GM15510 (cell line): Measurements from ENCODE around the gene PHACTR4.

Experiments
- POLR2A ChIP-seq: IDR thresholded peaks from 3 replicates; pipeline ENCODE4 v1.6.1; 2011; ENCODE audit warnings: borderline replicate concordance; ENCODE audit not compliant: insufficient read length; ENCODE audit errors: extremely low read depth

The PHACTR4 gene

GRCh38 chr1:28521502-28522164 is 152.1 kb downstream of the PHACTR4 start:
- no peak for TF ChIP-seq POLR2A

GRCh38 chr1:28526886-28527285 is 157.3 kb downstream of the PHACTR4 start:
- no peak for TF ChIP-seq POLR2A

- no peak for TF ChIP-seq POLR2A
These were observed 160.9 kb downstream of the PHACTR4 start for GRCh38 chr1:28530456-28530855.

GRCh38 chr1:28534671-28535070 is 165.1 kb downstream of the PHACTR4 start:
- TF ChIP-seq POLR2A: no peak

DNA sequence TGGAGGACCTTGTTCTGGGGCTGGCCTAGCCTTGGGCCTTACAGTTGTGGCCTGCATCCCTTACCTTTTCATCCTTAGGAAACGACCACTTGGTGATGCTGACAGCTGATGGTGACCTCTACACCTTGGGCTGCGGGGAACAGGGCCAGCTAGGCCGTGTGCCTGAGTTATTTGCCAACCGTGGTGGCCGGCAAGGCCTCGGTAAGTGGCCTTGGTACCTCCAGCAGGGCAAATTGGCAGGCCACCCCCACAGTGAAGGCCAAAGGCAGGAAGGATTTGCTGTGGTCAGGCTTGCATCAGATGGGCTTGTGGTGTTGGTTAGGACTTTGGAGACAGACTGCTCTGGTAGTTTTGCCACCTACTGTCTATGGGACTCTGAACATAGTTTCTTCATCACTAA is 165.6 kb downstream of the PHACTR4 start:
- TF ChIP-seq POLR2A: no peak

GRCh38 chr1:28537457-28538199 is 168.1 kb downstream of the PHACTR4 start:
- TF ChIP-seq POLR2A: no peak

DNA sequence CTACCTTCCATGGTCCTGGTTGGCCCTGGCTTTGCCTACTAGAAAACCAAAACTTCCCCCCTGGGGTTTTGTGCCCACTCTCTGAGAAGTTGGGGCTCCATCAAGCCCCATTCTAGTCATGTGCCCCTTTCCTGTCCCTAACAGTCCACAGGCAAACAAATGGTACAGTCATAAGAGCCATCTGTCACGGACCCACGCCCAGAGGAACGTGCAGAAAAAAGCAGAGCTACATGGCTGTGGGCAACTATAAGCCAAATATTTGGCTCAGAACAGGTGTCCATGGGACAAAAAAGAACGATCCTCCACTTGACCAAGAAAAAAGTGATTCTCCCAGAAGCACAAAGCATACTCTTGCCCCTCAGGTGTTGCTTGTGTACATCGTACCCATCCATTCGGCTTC is 168.7 kb downstream of the PHACTR4 start:
- TF ChIP-seq POLR2A: no peak

DNA sequence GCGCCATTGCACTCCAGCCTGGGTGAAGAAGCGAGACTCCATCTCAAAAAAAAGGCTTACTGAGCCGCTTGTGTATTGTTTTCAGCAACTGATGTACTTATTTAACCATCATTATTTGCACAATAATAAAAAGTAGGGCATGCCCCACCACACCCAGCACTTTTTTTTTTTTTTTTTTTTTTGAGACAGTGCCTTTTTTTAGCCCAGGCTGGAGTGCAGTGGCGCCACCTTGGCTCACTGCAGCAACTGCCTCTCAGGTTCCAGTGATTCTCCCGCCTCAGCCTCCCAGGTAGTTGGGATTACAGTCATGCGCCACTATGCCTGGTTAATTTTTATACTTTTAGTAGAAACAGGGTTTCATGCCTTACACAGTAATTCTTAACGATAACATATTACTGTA is 171.1 kb downstream of the PHACTR4 start:
- TF ChIP-seq POLR2A: no peak

GRCh38 chr1:28545246-28545628 is 175.7 kb downstream of the PHACTR4 start:
- no peak for TF ChIP-seq POLR2A

DNA sequence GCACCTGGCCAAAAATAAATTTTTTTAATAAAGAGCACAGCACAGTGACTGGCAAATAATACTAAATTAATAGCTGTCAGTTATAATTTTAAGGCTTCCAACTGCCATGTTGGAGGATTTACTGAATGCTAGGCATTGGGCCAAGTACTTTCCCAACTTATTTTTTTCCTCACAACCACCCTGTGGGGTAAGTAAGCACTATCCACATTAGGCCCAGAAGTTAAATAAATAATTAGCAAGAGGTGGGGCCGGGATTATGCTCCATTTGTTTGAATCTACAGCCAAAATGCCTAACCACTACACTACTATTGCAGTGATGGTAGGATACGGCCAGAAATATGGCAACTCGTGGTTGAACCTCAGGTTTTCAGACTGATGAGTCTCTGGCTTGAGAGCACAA is 178.8 kb downstream of the PHACTR4 start:
- TF ChIP-seq POLR2A: no peak
